Gastrocnemius medialis (tissue), 4 donors: ENCODE results near the gene CASP6.

Experiments
- CTCF ChIP-seq, 5 experiments: fragments of 450-650 bp in 3 of 5; fragments of 200-600 bp in 2 of 5; sonication (generic) in 2 of 5; IDR thresholded peaks in 4 of 5; conservative IDR thresholded peaks in 1 of 5; 1 replicate in 4 of 5; 2 replicates in 1 of 5; pipeline ENCODE4 v1.5.1; 2016 to 2019; ENCODE audit warnings: antibody characterized with exemption in 5 of 5, mild to moderate bottlenecking in 3 of 5, moderate library complexity in 3 of 5
- POLR2A ChIP-seq, 2 donors: fragments of 450-650 bp; IDR thresholded peaks; one replicate each; pipeline ENCODE4 v1.6.1; 2017; ENCODE audit warnings: antibody characterized with exemption in 2 of 2, mild to moderate bottlenecking in 2 of 2, moderate library complexity in 2 of 2

- TF ChIP-seq CTCF (IDR thresholded peaks at IDR 0.05 in 4 of 5, conservative IDR thresholded peaks at IDR 0.05 in 1 of 5) (no peak), POLR2A (IDR thresholded peaks at IDR 0.05) (no peak)
Measured at GRCh38 chr4:109675843-109676242, 27.4 kb downstream of the CASP6 start.
